Chondrocyte (in vitro differentiated cells): ENCODE data around the gene MTMR2. TPM values are rescaled to one million over a fixed set of nuclear protein-coding genes. Genes with fewer than 3 reads are reported as not detected.

Experiments
- DNase-seq: peaks from one replicate; pipeline ENCODE4 v3.0.0; 2021; ENCODE audit warnings: mixed read lengths, low spot score
- H3K27ac Mint-ChIP-seq: one replicate; pipeline ENCODE4 v1.8.0; 2021; ENCODE audit warnings: mild to moderate bottlenecking, moderate library complexity, mixed read lengths; ENCODE audit not compliant: unreplicated experiment
- H3K27me3 Mint-ChIP-seq: 2 replicates; pipeline ENCODE4 v1.8.0; 2021; ENCODE audit warnings: low read depth, mixed read lengths
- H3K36me3 Mint-ChIP-seq: 2 replicates; pipeline ENCODE4 v1.8.0; 2021; ENCODE audit warnings: low read depth, mixed read lengths
- H3K4me1 Mint-ChIP-seq: 2 replicates; pipeline ENCODE4 v1.8.0; 2021; ENCODE audit warnings: low read depth, mild to moderate bottlenecking, mixed read lengths
- H3K4me3 Mint-ChIP-seq: one replicate; pipeline ENCODE4 v1.8.0; 2021; ENCODE audit warnings: mild to moderate bottlenecking, moderate library complexity, mixed read lengths; ENCODE audit not compliant: unreplicated experiment
- H3K9me3 Mint-ChIP-seq: 2 replicates; pipeline ENCODE4 v1.8.0; 2021; ENCODE audit warnings: low read depth, mixed read lengths
- CTCF ChIP-seq: fragments of 200-600 bp; sonication (generic); IDR thresholded peaks from 2 replicates; pipeline ENCODE4 v1.5.0; 2021; ENCODE audit warnings: antibody characterized with exemption, mild to moderate bottlenecking, moderate library complexity
- total RNA-seq: library from RNA; stranded (reverse); gene quantifications from 3 replicates; pipeline ENCODE4 v1.2.1, GENCODE V29; 2021

The MTMR2 gene
- total RNA-seq, 1 donor from 2014 or later: 52.1 TPM

GRCh38 chr11:95925011-95925410, 1.1 kb upstream of the MTMR2 start:
- no peak for TF ChIP-seq CTCF
- Mint-ChIP-seq H3K4me3 (peak overlapping the region; percentile 100), H3K36me3 (no peaks in the 10 kb centered on the region), H3K4me1 (peaks cover 35% of the 10 kb centered on the region), H3K27ac (peak overlapping the region; percentile 53), H3K27me3 (no peaks in the 10 kb centered on the region), H3K9me3 (no peaks in the 10 kb centered on the region)
- no peak for DNase-seq

- Mint-ChIP-seq H3K27ac (peak overlapping the region; percentile 100), H3K4me3 (peak overlapping the region; percentile 100), H3K27me3 (no peaks in the 10 kb centered on the region), H3K9me3 (no peaks in the 10 kb centered on the region), H3K36me3 (no peaks in the 10 kb centered on the region), H3K4me1 (peaks cover 41% of the 10 kb centered on the region)
- no peak for TF ChIP-seq CTCF
- no peak for DNase-seq
Observed at GRCh38 chr11:95924414-95924760, 480 bp upstream of the MTMR2 start.

- Mint-ChIP-seq H3K9me3 (no peaks in the 10 kb centered on the region), H3K27me3 (no peaks in the 10 kb centered on the region), H3K4me1 (peaks cover 47% of the 10 kb centered on the region), H3K36me3 (no peaks in the 10 kb centered on the region), H3K27ac (peak overlapping the region; percentile 100), H3K4me3 (peak overlapping the region; percentile 100)
- DNase-seq: no peak
- no peak for TF ChIP-seq CTCF
Observed at GRCh38 chr11:95923439-95923727, 524 bp downstream of the MTMR2 start.

GRCh38 chr11:95922536-95923438, 1.1 kb downstream of the MTMR2 start:
- Mint-ChIP-seq H3K36me3 (no peaks in the 10 kb centered on the region), H3K27me3 (no peaks in the 10 kb centered on the region), H3K4me1 (peaks cover 48% of the 10 kb centered on the region), H3K27ac (peak overlapping the region; percentile 100), H3K9me3 (no peaks in the 10 kb centered on the region), H3K4me3 (peak overlapping the region; percentile 100)
- no peak for DNase-seq
- no peak for TF ChIP-seq CTCF

- Mint-ChIP-seq H3K9me3 (no peaks in the 10 kb centered on the region), H3K27me3 (no peaks in the 10 kb centered on the region), H3K4me3 (peak overlapping the region; percentile 56), H3K36me3 (no peaks in the 10 kb centered on the region), H3K4me1 (peaks cover 55% of the 10 kb centered on the region), H3K27ac (peak overlapping the region; percentile 9)
- no peak for TF ChIP-seq CTCF
- no peak for DNase-seq
Observed at GRCh38 chr11:95922099-95922498, 1.8 kb downstream of the MTMR2 start.
